B cell (primary cell): ENCODE data around the gene EHD3. TPM values are rescaled to one million over a fixed set of nuclear protein-coding genes. Genes with fewer than 3 reads are reported as not detected.

Source experiments
- ATAC-seq: fragments of 200-7000 bp; cut with Tn5 transposase; one replicate; pipeline ENCODE4 v1.10.0; 2021; ENCODE audit warnings: low read depth, mild to moderate bottlenecking, moderate number of reproducible peaks, moderate library complexity
- CTCF ChIA-PET: fragments of 350-600 bp; sonication (Branson Sonifier 250); formaldehyde crosslinking; loops from one replicate; lab custom pipeline; 2021; ENCODE audit warnings: antibody characterized with exemption, inconsistent platforms; lab: Charles Lee
- POLR2A ChIA-PET: fragments of 350-600 bp; sonication (Branson Sonifier 250); formaldehyde crosslinking; loops from one replicate; lab custom pipeline; 2021; ENCODE audit warnings: antibody characterized with exemption; lab: Charles Lee
- DNase-seq: peaks from one replicate; pipeline ENCODE4 v3.0.0; 2013
- H2AFZ ChIP-seq: 2 replicates; pipeline ENCODE4 v1.6.1; 2012; ENCODE audit warnings: mild to moderate bottlenecking, low read depth, low read length; ENCODE audit not compliant: insufficient read depth, poor library complexity, severe bottlenecking
- H3K27ac ChIP-seq, 2 donors: 1 replicate in 1 of 2; 2 replicates in 1 of 2; pipeline ENCODE4 v1.5.1; 2012 to 2013; ENCODE audit warnings: low read length in 2 of 2, mild to moderate bottlenecking in 2 of 2, moderate library complexity in 1 of 2
- H3K27me3 ChIP-seq, 4 experiments: fragments of 200-600 bp in 1 of 4; sonication (generic) in 1 of 4; replicated peaks in 1 of 4; 1 replicate in 2 of 4; 2 replicates in 2 of 4; pipeline versions ENCODE4 v1.6.1 to v1.7.0; 2013 to 2016; ENCODE audit warnings: low read length in 3 of 4, mild to moderate bottlenecking in 2 of 4, mixed read lengths in 1 of 4, moderate library complexity in 1 of 4; ENCODE audit not compliant: insufficient read depth in 4 of 4, control insufficient read depth in 3 of 4; ENCODE audit errors: control extremely low read depth in 1 of 4
- H3K36me3 ChIP-seq, 2 experiments: replicated peaks in 1 of 2; 1 replicate in 1 of 2; 2 replicates in 1 of 2; pipeline versions ENCODE4 v1.6.1 to v1.7.1; 2013; ENCODE audit warnings: low read length in 1 of 2; ENCODE audit not compliant: insufficient read depth in 2 of 2, control insufficient read depth in 1 of 2; ENCODE audit errors: control extremely low read depth in 1 of 2, extremely low read depth in 1 of 2
- H3K4me1 ChIP-seq, 2 donors: fragments of 200-600 bp in 1 of 2; sonication (generic) in 1 of 2; 1 replicate in 1 of 2; 2 replicates in 1 of 2; pipeline versions ENCODE4 v1.5.1 to v1.6.1; 2013 to 2017; ENCODE audit warnings: low read length in 2 of 2; ENCODE audit not compliant: control insufficient read depth in 2 of 2, insufficient read depth in 2 of 2
- H3K4me2 ChIP-seq: replicated peaks from 2 replicates; pipeline ENCODE3; 2012; ENCODE audit warnings: mild to moderate bottlenecking, low read depth, low read length; ENCODE audit not compliant: poor library complexity, severe bottlenecking
- H3K4me3 ChIP-seq, 5 experiments: fragments of 200-600 bp in 1 of 5; sonication (generic) in 1 of 5; 1 replicate in 3 of 5; 2 replicates in 2 of 5; pipeline versions ENCODE4 v1.5.1 to v1.7.0; 2011 to 2016; ENCODE audit warnings: low read length in 4 of 5, mild to moderate bottlenecking in 4 of 5, low read depth in 2 of 5, control low read depth in 1 of 5, moderate library complexity in 1 of 5; ENCODE audit not compliant: insufficient read depth in 1 of 5; ENCODE audit errors: control extremely low read depth in 1 of 5, extremely low read depth in 1 of 5
- H3K79me2 ChIP-seq: fragments of 200-600 bp; sonication (generic); one replicate; pipeline ENCODE4 v1.6.0; 2016; ENCODE audit warnings: low read length; ENCODE audit not compliant: control insufficient read depth, insufficient read depth
- H3K9ac ChIP-seq: fragments of 200-600 bp; sonication (generic); 2 replicates; pipeline ENCODE4 v1.6.1; 2017; ENCODE audit warnings: mild to moderate bottlenecking, low read length, moderate library complexity
- H3K9me3 ChIP-seq, 3 donors: one replicate each; pipeline versions ENCODE4 v1.6.1 to v1.7.1; 2013; ENCODE audit warnings: low read length in 2 of 3; ENCODE audit not compliant: control insufficient read depth in 2 of 3, insufficient read depth in 1 of 3; ENCODE audit errors: control extremely low read depth in 1 of 3
- H4K20me1 ChIP-seq: 2 replicates; pipeline ENCODE4 v1.6.0; 2012; ENCODE audit warnings: mild to moderate bottlenecking, low read length; ENCODE audit not compliant: insufficient read depth, control insufficient read depth, poor library complexity, severe bottlenecking
- H3K27ac Mint-ChIP-seq: one replicate; pipeline ENCODE4 v1.8.0; 2021; ENCODE audit warnings: mixed read lengths
- H3K27me3 Mint-ChIP-seq: one replicate; pipeline ENCODE4 v1.8.0; 2021; ENCODE audit warnings: mixed read lengths
- H3K4me1 Mint-ChIP-seq: one replicate; pipeline ENCODE4 v1.8.0; 2021; ENCODE audit warnings: mixed read lengths
- H3K4me3 Mint-ChIP-seq: one replicate; pipeline ENCODE4 v1.8.0; 2021; ENCODE audit warnings: mixed read lengths
- H3K9me3 Mint-ChIP-seq: one replicate; pipeline ENCODE4 v1.8.0; 2022; ENCODE audit warnings: mixed read lengths; ENCODE audit not compliant: insufficient read depth
- CTCF ChIP-seq: fragments of 200-600 bp; IDR thresholded peaks from one replicate; pipeline ENCODE4 v1.8.0; 2022; ENCODE audit warnings: antibody characterized with exemption, mild to moderate bottlenecking
- EZH2 ChIP-seq: IDR thresholded peaks from 2 replicates; pipeline ENCODE4 v1.6.1; 2012; ENCODE audit warnings: borderline replicate concordance, low read depth, mild to moderate bottlenecking, moderate library complexity, low read length; ENCODE audit not compliant: insufficient read depth, poor library complexity, severe bottlenecking
- WGBS: methylation state at CpG from one replicate; pipeline ENCODE4 v1.1.5; 2013; ENCODE audit warnings: missing lambda C conversion rate; ENCODE audit not compliant: insufficient coverage; 5-methylcytosine and 5-hydroxymethylcytosine counted together
- intact Hi-C: fragments of 100-400 bp; cut with micrococcal nuclease; formaldehyde crosslinking; loops from one replicate; pipeline ENCODE4 v1.10.0; 2022
- polyA plus RNA-seq: library from polyadenylated mRNA; depleted of rRNA; stranded (reverse); fragments of >200 nt; gene quantifications from 2 replicates; pipeline ENCODE4 v1.2.3, GENCODE V29; 2012
- total RNA-seq, 2 donors: library from RNA; stranded (reverse); fragments of 120-200 nt in 1 of 2; gene quantifications; 1 replicate in 1 of 2; 2 replicates in 1 of 2; pipeline versions ENCODE4 v1.2.3 to v1.2.4, GENCODE V29; 2013 to 2022

Gene EHD3
- total and polyA plus RNA-seq, 2 donors (not counting 1 experiment from before 2014, with no cell fraction given): 19.0 to 60.5 TPM

DNA sequence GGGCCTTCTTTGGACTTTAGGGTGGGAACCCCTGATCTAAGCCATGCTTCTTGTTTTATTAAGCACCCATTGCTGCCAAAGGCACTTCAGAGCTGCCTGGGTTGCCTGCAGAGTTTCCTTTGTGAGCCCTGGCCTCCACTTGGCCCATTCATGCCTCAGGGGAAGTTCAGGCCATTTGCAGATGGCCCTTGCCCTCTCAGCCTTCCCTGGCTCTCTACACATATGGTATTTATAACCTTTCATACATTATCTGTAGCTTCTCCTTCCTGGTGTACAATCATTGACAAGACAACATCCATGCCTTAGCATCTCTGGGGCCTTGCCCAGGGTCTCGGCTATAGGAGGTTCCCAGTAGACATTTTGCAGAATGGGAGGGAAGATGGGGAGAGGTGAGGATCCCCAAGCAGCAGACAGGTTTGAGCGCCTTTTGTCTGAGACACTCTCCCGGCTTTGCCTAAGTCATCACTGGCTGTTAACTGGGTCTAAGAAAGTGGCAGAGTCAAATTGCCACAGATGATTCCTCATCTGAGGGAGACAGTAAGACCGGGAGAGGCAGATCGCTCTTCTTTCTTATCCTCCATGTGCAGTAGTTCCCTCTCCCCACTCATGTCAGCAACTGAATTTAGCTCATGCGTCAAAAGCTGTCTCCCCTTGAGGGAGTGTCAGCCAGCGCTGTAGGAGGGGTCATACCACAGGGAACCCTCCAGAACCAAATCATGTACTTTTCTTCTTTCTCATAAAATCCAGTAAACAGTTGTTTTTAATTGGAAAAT lies 2.7 kb downstream of the EHD3 start:
- Mint-ChIP-seq H3K4me3 (peak overlapping the region; percentile 94), H3K4me1 (peaks cover 71% of the 10 kb centered on the region), H3K27me3 (no peaks in the 10 kb centered on the region), H3K27ac (peak overlapping the region; percentile 80), H3K9me3 (no peaks in the 10 kb centered on the region)
- Histone ChIP-seq H3K9me3 (no peaks in the 10 kb centered on the region), H2AFZ (no peak overlapping the region), H4K20me1 (no peaks in the 10 kb centered on the region), H3K36me3 (peaks cover 0 to 5% of the 10 kb centered on the region in 2 experiments), H3K27ac (peak overlapping the region in 1 of 2 donors; percentile 32), H3K9ac (no peak overlapping the region), H3K4me3 (peak overlapping the region in 2 of 5 experiments; percentile 70 to 79), H3K27me3 (no peaks in the 10 kb centered on the region), H3K4me1 (peaks cover 30 to 46% of the 10 kb centered on the region in 2 donors), H3K4me2 (peak overlapping the region; percentile 91), H3K79me2 (peaks cover 13% of the 10 kb centered on the region)
- 95% methylated on average over 4 of the region's 7 CpGs for WGBS
- DNase-seq: no peak
- no peak for ATAC-seq
- TF ChIP-seq EZH2: no peak
- TF ChIP-seq CTCF: no peak
- intact Hi-C loops: no loop called here
- ChIA-PET POLR2A (interaction anchor here (0.8 to 3.4 kb wide), 4 partner anchors 16 to 998 kb away, joined by 3 to 26 read pairs (median 5); no protein-coding TSS in a partner anchor), CTCF (interaction anchor here (0.7 to 4.9 kb wide), 9 partner anchors 10 to 529 kb away, joined by 3 to 23 read pairs (median 3); no protein-coding TSS in a partner anchor)
